AG10803 (cell line): ENCODE data around the gene CHD3.

ENCODE experiments used
- DNase-seq: peaks from one replicate; pipeline ENCODE4 v3.0.0; 2010; ENCODE audit warnings: low read depth
- H3K4me3 ChIP-seq: 2 replicates; pipeline ENCODE4 v1.5.1; 2011; ENCODE audit warnings: mild to moderate bottlenecking, low read length, control low read depth
- CTCF ChIP-seq: conservative IDR thresholded peaks from 2 replicates; pipeline ENCODE4 v1.5.1; 2011; ENCODE audit warnings: mild to moderate bottlenecking, low read length, control low read depth, inconsistent platforms

CHD3 gene

GRCh38 chr17:7888184-7888920 is at the start of gene CHD3:
Gene CHD3 (plus strand): TSS chr17:7888789. CDS start chr17:7889001, 212 bp downstream.
- DNase-seq = no peak
- peak within 1 kb of the TSS; percentile 63 for H3K4me3 ChIP-seq
- no peak for TF ChIP-seq CTCF

- peak overlapping the region; percentile 90 for H3K4me3 ChIP-seq
- no peak for TF ChIP-seq CTCF
- no peak for DNase-seq
Measured at GRCh38 chr17:7839190-7839875, 49.3 kb upstream of the CHD3 start.

GRCh38 chr17:7839876-7840261 is 48.7 kb upstream of the CHD3 start:
- DNase-seq = peak; percentile 54
- H3K4me3 ChIP-seq = no peak overlapping the region
- TF ChIP-seq CTCF = no peak

- DNase-seq = no peak
- no peak overlapping the region for H3K4me3 ChIP-seq
- no peak for TF ChIP-seq CTCF
Measured at GRCh38 chr17:7840441-7840840, 48.1 kb upstream of the CHD3 start.

- peak overlapping the region; percentile 81; the same call in 1 of the 2 replicates for H3K4me3 ChIP-seq
- DNase-seq = no peak
- TF ChIP-seq CTCF = no peak
Measured at GRCh38 chr17:7840875-7841274, 47.7 kb upstream of the CHD3 start.

GRCh38 chr17:7841396-7841914 is 47.1 kb upstream of the CHD3 start:
- no peak; the same call in 1 of the 2 replicates for TF ChIP-seq CTCF
- DNase-seq = peak; percentile 88
- peak overlapping the region; percentile 81 for H3K4me3 ChIP-seq

- peak overlapping the region; percentile 81 for H3K4me3 ChIP-seq
- TF ChIP-seq CTCF = no peak
- DNase-seq = peak; percentile 72
Measured at GRCh38 chr17:7841915-7842379, 46.6 kb upstream of the CHD3 start.
